MM.1S (cell line): ENCODE data around the gene SMAD3.
A peak's percentile ranks its signal among the peaks of the same experiment; 100 is the strongest.

Source experiments
- DNase-seq: peaks from one replicate; pipeline ENCODE4 v3.0.0-alpha.2; 2015
- H2AFZ ChIP-seq: fragments of 300-600 bp; sonication (generic); 2 replicates; pipeline ENCODE4 v1.6.0; 2016; ENCODE audit warnings: antibody characterized with exemption, low read length
- H3F3A ChIP-seq: fragments of 300-600 bp; sonication (generic); 2 replicates; pipeline ENCODE4 v1.6.1; 2016; ENCODE audit warnings: mild to moderate bottlenecking, antibody characterized with exemption, low read length, moderate library complexity, mixed read lengths; ENCODE audit not compliant: insufficient read depth
- H3K27ac ChIP-seq: fragments of 300-600 bp; sonication (generic); 2 replicates; pipeline ENCODE4 v1.5.1; 2016; ENCODE audit warnings: mild to moderate bottlenecking, low read length
- H3K27me3 ChIP-seq: fragments of 300-600 bp; sonication (generic); replicated peaks from 2 replicates; pipeline ENCODE4 v1.6.0; 2016; ENCODE audit warnings: low read length; ENCODE audit not compliant: insufficient read depth
- H3K36me3 ChIP-seq: fragments of 300-600 bp; sonication (generic); replicated peaks from 2 replicates; pipeline ENCODE4 v1.6.1; 2016; ENCODE audit warnings: mild to moderate bottlenecking, low read length, mixed read lengths; ENCODE audit not compliant: insufficient read depth
- H3K4me1 ChIP-seq: fragments of 300-600 bp; sonication (generic); 2 replicates; pipeline ENCODE4 v1.6.1; 2016; ENCODE audit warnings: low read length, mixed read lengths
- H3K4me2 ChIP-seq: fragments of 300-600 bp; sonication (generic); 2 replicates; pipeline ENCODE4 v1.6.0; 2016; ENCODE audit warnings: low read depth, low read length
- H3K4me3 ChIP-seq: fragments of 300-600 bp; sonication (generic); 2 replicates; pipeline ENCODE4 v1.5.1; 2016; ENCODE audit warnings: low read length, mixed read lengths
- H3K79me2 ChIP-seq: fragments of 300-600 bp; sonication (generic); 2 replicates; pipeline ENCODE4 v1.6.1; 2016; ENCODE audit warnings: mixed run types, low read length, mixed read lengths
- H3K9ac ChIP-seq: fragments of 300-600 bp; sonication (generic); 2 replicates; pipeline ENCODE4 v1.6.1; 2016; ENCODE audit warnings: low read length, mixed read lengths
- H3K9me2 ChIP-seq: fragments of 300-600 bp; sonication (generic); replicated peaks from 2 replicates; pipeline ENCODE4 v1.6.1; 2016; ENCODE audit warnings: mild to moderate bottlenecking, low read length, mixed read lengths; ENCODE audit not compliant: insufficient read depth
- H3K9me3 ChIP-seq: fragments of 300-600 bp; sonication (generic); replicated peaks from 2 replicates; pipeline ENCODE4 v1.6.1; 2016; ENCODE audit warnings: mild to moderate bottlenecking, low read length, mixed read lengths; ENCODE audit not compliant: insufficient read depth
- H4K20me1 ChIP-seq: fragments of 300-600 bp; sonication (generic); 2 replicates; pipeline ENCODE4 v1.6.1; 2016; ENCODE audit warnings: mild to moderate bottlenecking, low read length, moderate library complexity, mixed read lengths; ENCODE audit not compliant: insufficient read depth
- EZH2 ChIP-seq: fragments of 300-600 bp; sonication (generic); optimal IDR thresholded peaks from 2 replicates; pipeline ENCODE3; 2017; ENCODE audit warnings: low read depth, mild to moderate bottlenecking, antibody characterized with exemption, low read length, mixed read lengths
- EZH2phosphoT487 ChIP-seq: fragments of 300-600 bp; sonication (generic); IDR thresholded peaks from 2 replicates; pipeline ENCODE4 v1.6.1; 2018; ENCODE audit warnings: antibody characterized with exemption, low read length
- TF ChIP-seq, protein P1 (sequence below): fragments of 300-600 bp; sonication (generic); IDR thresholded peaks from 2 replicates; pipeline ENCODE4 v1.5.1; 2016; ENCODE audit warnings: antibody characterized with exemption, low read length, mixed read lengths

Gene SMAD3

DNA sequence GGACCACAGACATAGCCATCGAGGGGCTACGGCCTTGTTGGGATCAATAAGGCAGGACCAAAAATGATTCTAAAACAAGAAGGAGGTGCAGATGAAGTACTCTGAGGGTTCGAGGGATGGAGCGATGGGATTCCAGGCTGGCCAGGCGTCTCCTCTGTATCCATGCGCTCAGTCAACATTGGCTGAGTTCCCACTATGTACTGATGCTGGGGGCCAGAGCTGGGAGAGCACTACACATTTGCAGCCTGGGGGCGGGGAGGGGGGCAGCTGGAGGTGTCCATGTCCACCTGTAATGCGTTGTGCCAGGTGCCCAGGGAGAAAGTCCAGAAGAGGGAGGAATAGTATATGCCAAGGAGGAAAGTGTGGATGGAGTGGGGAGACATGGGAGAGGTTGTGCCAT, 107.6 kb downstream of the SMAD3 start:
- Histone ChIP-seq H3K4me3 (no peak overlapping the region), H4K20me1 (no peaks in the 10 kb centered on the region), H3K4me2 (no peak overlapping the region), H3K9me2 (no peaks in the 10 kb centered on the region), H3K27ac (no peak overlapping the region), H2AFZ (no peak overlapping the region), H3K36me3 (no peaks in the 10 kb centered on the region), H3K27me3 (no peaks in the 10 kb centered on the region), H3K79me2 (no peaks in the 10 kb centered on the region), H3K9me3 (no peaks in the 10 kb centered on the region), H3K4me1 (peaks cover 17% of the 10 kb centered on the region), H3F3A (no peaks in the 10 kb centered on the region), H3K9ac (no peak overlapping the region)
- no peak for TF ChIP-seq EZH2
- DNase-seq, result no peak

DNA sequence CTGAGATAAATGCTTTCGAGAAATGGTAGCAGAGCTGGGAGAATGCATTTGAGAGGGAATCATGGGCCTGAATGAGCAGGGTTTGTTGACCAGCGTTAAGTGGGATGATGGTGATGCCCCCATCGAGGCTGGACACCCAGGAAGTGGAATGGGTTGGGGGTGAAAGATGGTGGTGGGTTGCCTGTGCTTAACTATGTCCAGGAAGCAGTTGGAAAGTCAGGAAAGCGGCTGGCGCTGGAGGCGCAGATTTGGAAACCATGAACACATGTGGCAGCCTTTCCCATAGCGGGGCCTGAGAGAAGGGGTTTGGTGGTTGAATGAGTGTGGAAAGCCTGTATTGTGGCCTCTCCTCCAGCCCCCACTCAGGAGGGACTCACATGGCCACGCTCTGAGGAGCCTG, 108.4 kb downstream of the SMAD3 start:
- Histone ChIP-seq H3K27ac (no peak overlapping the region), H3K9ac (no peak overlapping the region), H4K20me1 (no peaks in the 10 kb centered on the region), H3K79me2 (no peaks in the 10 kb centered on the region), H3K27me3 (no peaks in the 10 kb centered on the region), H3K9me3 (no peaks in the 10 kb centered on the region), H3K36me3 (no peaks in the 10 kb centered on the region), H3K4me1 (peaks cover 17% of the 10 kb centered on the region), H3K9me2 (no peaks in the 10 kb centered on the region), H3F3A (no peaks in the 10 kb centered on the region), H2AFZ (no peak overlapping the region), H3K4me2 (no peak overlapping the region), H3K4me3 (no peak overlapping the region)
- TF ChIP-seq, protein P1, sequence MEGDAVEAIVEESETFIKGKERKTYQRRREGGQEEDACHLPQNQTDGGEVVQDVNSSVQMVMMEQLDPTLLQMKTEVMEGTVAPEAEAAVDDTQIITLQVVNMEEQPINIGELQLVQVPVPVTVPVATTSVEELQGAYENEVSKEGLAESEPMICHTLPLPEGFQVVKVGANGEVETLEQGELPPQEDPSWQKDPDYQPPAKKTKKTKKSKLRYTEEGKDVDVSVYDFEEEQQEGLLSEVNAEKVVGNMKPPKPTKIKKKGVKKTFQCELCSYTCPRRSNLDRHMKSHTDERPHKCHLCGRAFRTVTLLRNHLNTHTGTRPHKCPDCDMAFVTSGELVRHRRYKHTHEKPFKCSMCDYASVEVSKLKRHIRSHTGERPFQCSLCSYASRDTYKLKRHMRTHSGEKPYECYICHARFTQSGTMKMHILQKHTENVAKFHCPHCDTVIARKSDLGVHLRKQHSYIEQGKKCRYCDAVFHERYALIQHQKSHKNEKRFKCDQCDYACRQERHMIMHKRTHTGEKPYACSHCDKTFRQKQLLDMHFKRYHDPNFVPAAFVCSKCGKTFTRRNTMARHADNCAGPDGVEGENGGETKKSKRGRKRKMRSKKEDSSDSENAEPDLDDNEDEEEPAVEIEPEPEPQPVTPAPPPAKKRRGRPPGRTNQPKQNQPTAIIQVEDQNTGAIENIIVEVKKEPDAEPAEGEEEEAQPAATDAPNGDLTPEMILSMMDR, result no peak
- TF ChIP-seq EZH2 (no peak), EZH2phosphoT487 (no peak)
- no peak for DNase-seq

DNA sequence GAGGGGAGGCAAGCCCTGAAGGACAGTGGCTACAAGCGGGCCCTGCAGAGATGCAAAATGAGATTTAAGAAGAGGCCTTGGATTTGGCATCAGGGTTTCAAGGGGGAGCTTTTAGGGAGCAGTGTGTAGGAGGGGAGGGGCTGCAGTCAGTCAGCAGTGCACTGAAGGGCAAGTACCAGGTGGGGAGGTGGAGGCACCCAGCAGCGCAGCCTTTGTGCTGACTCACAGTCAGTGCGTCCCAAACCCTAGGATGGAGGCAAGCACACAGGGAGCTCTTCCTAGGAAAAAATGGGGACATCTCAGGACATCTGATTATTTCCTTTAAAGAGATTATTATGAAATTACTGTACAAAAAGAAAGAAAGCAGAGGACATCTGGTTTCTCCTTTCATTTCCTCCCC, 109.0 kb downstream of the SMAD3 start:
- Histone ChIP-seq H2AFZ (no peak overlapping the region), H3K4me3 (no peak overlapping the region), H3K27me3 (no peaks in the 10 kb centered on the region), H3K27ac (no peak overlapping the region), H3K9me2 (no peaks in the 10 kb centered on the region), H3K36me3 (no peaks in the 10 kb centered on the region), H3K4me1 (peaks cover 17% of the 10 kb centered on the region), H4K20me1 (no peaks in the 10 kb centered on the region), H3K9ac (no peak overlapping the region), H3F3A (no peaks in the 10 kb centered on the region), H3K4me2 (peak overlapping the region; percentile 8; the same call in 1 of the 2 replicates), H3K9me3 (no peaks in the 10 kb centered on the region), H3K79me2 (no peaks in the 10 kb centered on the region)
- DNase-seq, result no peak
- TF ChIP-seq EZH2 (no peak), EZH2phosphoT487 (no peak)
- TF ChIP-seq, protein P1, result no peak

DNA sequence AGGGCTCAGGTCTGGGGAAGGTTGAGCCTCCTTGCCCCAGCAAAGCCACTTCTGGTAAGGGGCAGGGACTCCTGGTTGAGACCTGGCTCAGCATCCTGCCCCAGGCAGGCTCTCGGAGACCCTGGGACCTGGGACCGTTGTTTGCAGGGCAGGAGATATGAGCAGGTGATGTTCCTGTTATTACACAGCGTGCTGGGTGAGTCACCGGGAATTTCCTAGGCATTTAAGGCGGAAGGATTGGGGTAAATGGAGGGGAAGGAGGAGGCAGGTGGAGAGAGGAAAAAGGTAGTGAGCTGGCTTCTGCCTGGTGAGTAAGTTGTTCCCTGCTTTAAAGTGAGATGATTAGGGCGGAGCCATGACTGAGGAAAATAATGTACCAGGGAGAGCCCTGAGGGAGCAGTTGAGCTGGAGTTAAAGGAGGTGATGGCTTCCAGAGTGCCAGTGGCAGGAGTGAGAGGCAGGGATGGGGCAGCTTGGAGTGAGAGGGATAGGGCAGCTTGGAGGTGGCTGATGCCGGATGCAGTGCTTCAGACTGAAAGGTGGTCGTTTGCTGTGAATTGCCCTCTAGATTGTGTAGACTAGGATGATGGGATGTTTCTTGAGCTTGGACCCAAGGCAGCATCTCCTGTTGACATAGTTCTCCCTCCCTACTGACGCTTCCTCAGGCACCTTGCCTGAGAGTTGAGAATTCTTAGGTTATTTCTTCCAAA, 109.6 kb downstream of the SMAD3 start:
- no peak overlapping the region for H3K9ac ChIP-seq
- H3F3A ChIP-seq, result no peaks in the 10 kb centered on the region
- no peak overlapping the region for H3K27ac ChIP-seq
- no peaks in the 10 kb centered on the region for H3K36me3 ChIP-seq
- no peak overlapping the region for H2AFZ ChIP-seq
- H3K4me3 ChIP-seq, result no peak overlapping the region
- no peak for TF ChIP-seq EZH2phosphoT487
- TF ChIP-seq, protein P1, result no peak
- peaks cover 17% of the 10 kb centered on the region for H3K4me1 ChIP-seq
- no peaks in the 10 kb centered on the region for H3K9me3 ChIP-seq
- H4K20me1 ChIP-seq, result no peaks in the 10 kb centered on the region
- DNase-seq, result no peak
- H3K27me3 ChIP-seq, result no peaks in the 10 kb centered on the region
- H3K79me2 ChIP-seq, result no peaks in the 10 kb centered on the region
- H3K4me2 ChIP-seq, result peak overlapping the region; percentile 8; the same call in 1 of the 2 replicates
- H3K9me2 ChIP-seq, result no peaks in the 10 kb centered on the region
